Endometrial microvascular endothelial cells (primary cell): ENCODE data around the gene ZNHIT3. TPM values are rescaled to one million over a fixed set of nuclear protein-coding genes. Genes with fewer than 3 reads are reported as not detected.

Source experiments
- in situ Hi-C: cut with HindIII; loops from 2 replicates; pipeline ENCODE4 v1.10.0; 2017; ENCODE audit warnings: low sequenced_read_pairs, low pct_unique_long_range_greater_than_20kb; ENCODE audit errors: inconsistent ontology term
- total RNA-seq: library from RNA; depleted of rRNA; stranded (reverse); fragments of >200 nt; gene quantifications from one replicate; pipeline ENCODE4 v1.2.3, GENCODE V29; 2015; ENCODE audit errors: inconsistent ontology term

Gene ZNHIT3
- total RNA-seq, 1 donor from 2014 or later: 44.6 TPM

DNA sequence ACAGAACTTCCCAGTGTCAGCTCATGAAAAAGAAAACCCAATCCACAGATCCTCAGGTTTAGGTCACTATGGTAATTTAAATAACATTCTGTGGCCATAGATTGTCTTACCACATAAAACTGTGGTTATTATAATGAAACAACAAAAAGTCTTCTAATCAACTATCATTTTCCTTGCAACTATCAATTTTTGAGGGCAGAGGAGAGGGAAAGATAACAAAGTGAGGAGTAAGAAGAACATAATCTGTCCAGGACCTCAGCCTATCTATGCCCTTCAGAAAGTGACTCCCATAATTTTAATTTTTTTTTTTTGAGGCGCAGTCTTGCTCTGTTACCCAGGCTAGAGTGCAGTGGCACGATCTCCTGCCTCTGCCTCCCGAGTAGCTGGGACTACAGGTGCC lies 54.2 kb downstream of the ZNHIT3 start:
- in situ Hi-C loops: no loop called here

DNA sequence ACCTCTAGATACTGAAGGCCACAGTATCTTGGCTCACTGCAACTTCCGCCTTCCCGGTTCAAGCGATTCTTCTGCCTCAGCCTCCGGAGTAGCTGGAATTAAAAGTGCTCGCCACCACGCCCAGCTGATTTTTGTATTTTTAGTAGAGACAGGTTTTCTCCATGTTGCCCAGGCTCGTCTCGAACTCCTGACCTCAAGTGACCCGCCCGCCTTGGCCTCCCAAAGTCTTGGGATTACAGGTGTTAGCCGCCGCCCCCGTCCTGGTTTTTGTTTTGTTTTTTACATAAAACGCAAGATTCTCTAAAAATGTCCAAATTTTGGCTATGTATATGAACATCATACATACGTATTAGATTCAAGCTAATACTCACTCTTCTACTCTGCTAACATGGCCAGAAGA lies 56.3 kb downstream of the ZNHIT3 start:
- in situ Hi-C loops: no loop called here

DNA sequence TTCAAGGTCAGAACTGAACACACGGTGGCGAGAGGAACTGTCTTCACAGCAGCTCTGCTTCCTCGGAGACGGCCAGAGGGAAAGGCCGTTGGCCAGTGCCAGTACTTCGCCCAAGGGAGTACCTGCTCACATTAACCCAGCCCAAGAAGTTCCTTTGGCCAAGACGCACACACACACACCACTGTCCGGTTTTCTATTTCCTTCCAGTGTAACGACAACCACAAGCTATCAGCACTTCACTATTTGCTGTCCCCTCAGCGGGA lies 57.5 kb downstream of the ZNHIT3 start:
- in situ Hi-C loops: no loop called here

DNA sequence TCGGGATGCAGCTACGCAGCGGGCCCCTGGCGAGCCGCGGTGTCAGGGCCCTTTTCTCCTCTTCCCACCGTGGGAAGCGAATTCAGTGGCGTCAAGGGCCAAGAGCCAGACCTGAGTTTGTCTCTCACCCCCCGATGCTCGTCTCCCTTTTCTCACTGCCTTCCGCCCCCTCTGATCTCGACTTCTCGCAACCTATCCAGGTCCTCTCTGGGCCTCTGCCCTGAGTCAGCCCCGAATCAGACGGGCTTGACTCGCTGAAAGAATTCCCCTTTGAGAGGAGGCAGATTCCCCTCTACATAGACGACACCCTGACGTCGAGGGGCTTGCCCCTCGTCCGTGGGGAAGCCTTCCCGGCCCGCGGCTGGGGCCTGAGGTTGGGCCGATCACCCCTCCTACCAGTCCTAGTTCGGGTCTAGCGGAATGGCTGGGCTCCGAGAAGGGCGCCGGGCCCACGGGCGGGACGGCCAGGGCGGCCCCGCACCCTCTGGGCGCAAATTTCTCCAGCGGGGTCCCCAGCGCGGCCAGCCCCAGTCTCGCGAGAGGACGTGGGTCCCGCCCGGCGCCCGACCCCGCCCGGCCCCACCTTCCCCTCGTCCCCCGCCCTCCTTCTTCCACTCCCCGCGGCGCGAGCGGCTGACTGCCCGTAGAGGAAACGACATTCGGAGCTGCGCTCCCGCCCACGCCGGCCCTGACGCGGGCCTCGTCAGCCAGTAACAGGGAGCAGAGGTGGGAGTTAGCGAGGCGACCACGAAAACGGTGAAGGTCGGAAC lies 58.0 kb downstream of the ZNHIT3 start, which contains the start of gene GGNBP2:
Gene GGNBP2 (plus strand): TSS at position 613 of the 770 bp plus-strand sequence. CDS start 806 bp downstream, outside the sequence.
- in situ Hi-C loops: no loop called here

DNA sequence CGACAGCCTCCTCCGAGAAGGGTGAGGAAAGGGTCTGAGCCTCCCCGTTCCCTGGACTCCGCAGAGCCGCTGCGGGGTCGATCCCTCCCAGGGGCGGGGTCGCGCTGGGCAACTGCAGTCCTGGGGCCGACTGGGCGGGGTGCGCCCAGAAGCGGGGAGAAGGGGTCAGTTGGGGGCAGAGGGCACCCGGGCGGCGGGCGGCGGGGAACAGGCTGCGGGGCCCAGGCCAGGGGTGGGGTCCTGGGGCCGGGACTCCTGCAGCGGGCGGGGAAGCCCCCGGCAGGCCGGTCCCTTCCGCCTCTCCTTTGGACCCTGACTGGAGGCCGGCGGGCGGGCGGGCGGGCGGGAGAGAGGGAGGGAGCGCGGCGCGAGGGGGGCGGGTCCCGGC lies 58.6 kb downstream of the ZNHIT3 start:
- in situ Hi-C loops: no loop called here

Other genes with a start within 250 kb of the ZNHIT3 start
- not detected for gene TBC1D3I, start 222.1 kb upstream of the ZNHIT3 start, total RNA-seq
- gene TBC1D3G, start 162.8 kb upstream of the ZNHIT3 start, total RNA-seq: not detected
- gene TBC1D3H, start 98.2 kb upstream of the ZNHIT3 start, total RNA-seq: not detected
- 79.4 TPM for gene MYO19, start 48.2 kb downstream of the ZNHIT3 start, total RNA-seq
- gene PIGW, start 48.3 kb downstream of the ZNHIT3 start, total RNA-seq: 32.1 TPM
- 19.8 TPM for gene GGNBP2, start 58.2 kb downstream of the ZNHIT3 start, total RNA-seq
- 8.5 TPM for gene DHRS11, start 105.2 kb downstream of the ZNHIT3 start, total RNA-seq
- gene MRM1, start 114.9 kb downstream of the ZNHIT3 start, total RNA-seq: 6.9 TPM